ENCODE results near the gene LINGO4.
A peak's percentile ranks its signal among the peaks of the same experiment; 100 is the strongest.

LINGO4 gene

GRCh38 chr1:151762941-151763921, 42.0 kb downstream of the LINGO4 start, which contains the start of gene MRPL9 (continued):
- TF ChIP-seq ELK4 (IDR thresholded peaks at IDR 0.05; ENCODE audit: borderline replicate concordance, low read depth, low read length) (no peak), ZNF600 (tag by site-specific recombination; IDR thresholded peaks at IDR 0.05) (peak; percentile 50; the same call in 1 of the 2 replicates), ZNF501 (tag by site-specific recombination; IDR thresholded peaks at IDR 0.05) (peak; percentile 73), KLF9 (tag by site-specific recombination; IDR thresholded peaks at IDR 0.05; ENCODE audit: low read depth) (0 out of 2 replicates have a peak, but pooled peaks have one; percentile 18), ZNF16 (tag by site-specific recombination; IDR thresholded peaks at IDR 0.05; ENCODE audit: low read depth) (peak; percentile 19; the same call in 1 of the 2 replicates), ZNF155 (tag by site-specific recombination; IDR thresholded peaks at IDR 0.05) (no peak), ATF2 (tag by site-specific recombination; IDR thresholded peaks at IDR 0.05; ENCODE audit: low read depth) (no peak), MZF1 (tag by site-specific recombination; IDR thresholded peaks at IDR 0.05; ENCODE audit: borderline replicate concordance) (0 out of 2 replicates have a peak, but pooled peaks have one; percentile 50), ZNF513 (tag by site-specific recombination; IDR thresholded peaks at IDR 0.05) (no peak), ZNF26 (tag by site-specific recombination; IDR thresholded peaks at IDR 0.05) (no peak), ZNF623 (tag by site-specific recombination; IDR thresholded peaks at IDR 0.05) (no peak), ZNF639 (tag by site-specific recombination; IDR thresholded peaks at IDR 0.05) (peak; percentile 66), GFI1B (tag by site-specific recombination; IDR thresholded peaks at IDR 0.05) (no peak), ZNF132 (tag by site-specific recombination; IDR thresholded peaks at IDR 0.05; ENCODE audit: borderline replicate concordance) (no peak), ZNF791 (tag by site-specific recombination; IDR thresholded peaks at IDR 0.05) (no peak), KLF16 (tag by site-specific recombination; IDR thresholded peaks at IDR 0.05) (0 out of 2 replicates have a peak, but pooled peaks have one; percentile 41), ZNF18 (tag by site-specific recombination; IDR thresholded peaks at IDR 0.05) (no peak), ZSCAN30 (tag by site-specific recombination; IDR thresholded peaks at IDR 0.05) (peak; percentile 77), YY1 (tag by site-specific recombination; IDR thresholded peaks at IDR 0.05) (peak; percentile 95), ZNF202 (tag by site-specific recombination; IDR thresholded peaks at IDR 0.05; ENCODE audit: borderline replicate concordance) (no peak), ZNF692 (tag by site-specific recombination; IDR thresholded peaks at IDR 0.05) (peak; percentile 68; the same call in 1 of the 2 replicates), ZNF169 (tag by site-specific recombination; IDR thresholded peaks at IDR 0.05) (no peak), ZNF473 (tag by site-specific recombination; IDR thresholded peaks at IDR 0.05) (no peak)

Measured in HEK293 (cell line).